ENCODE measurements around the gene FNDC5.

The FNDC5 gene

DNA sequence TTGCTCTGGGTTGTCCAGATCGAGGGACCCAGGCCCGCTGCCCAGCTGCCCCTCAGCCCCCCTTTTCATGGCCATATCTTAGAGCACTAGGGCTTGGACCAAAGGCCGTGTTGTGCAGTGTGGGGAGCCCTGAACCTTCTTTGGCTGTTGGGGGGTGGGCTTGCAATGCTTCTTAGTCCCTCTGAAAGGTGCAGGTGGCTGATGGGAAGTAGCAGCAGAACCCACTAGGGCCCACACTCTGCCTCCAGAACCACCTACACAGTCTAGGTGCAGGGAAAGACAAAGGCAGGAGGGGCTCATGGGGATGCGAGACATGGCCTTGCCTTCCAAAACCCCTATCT is 13.3 kb upstream of the FNDC5 start:
- peaks cover 3% of the 10 kb centered on the region for H3K4me1 ChIP-seq (ENCODE audit: control insufficient read depth, insufficient read depth, low read length, poor library complexity, severe bottlenecking)
- no peak for DNase-seq
- no peaks in the 10 kb centered on the region for H3K36me3 ChIP-seq (ENCODE audit: control insufficient read depth, insufficient read depth, low read length)
- peaks cover 22% of the 10 kb centered on the region for H3K27me3 ChIP-seq (replicated peaks; ENCODE audit: control insufficient read depth, insufficient read depth, low read length, poor library complexity, severe bottlenecking)
- no peaks in the 10 kb centered on the region for H3K9me3 ChIP-seq (ENCODE audit: control insufficient read depth, low read length)
- no peak overlapping the region for H3K4me3 ChIP-seq (ENCODE audit: insufficient read depth, low read depth, low read length, poor library complexity, severe bottlenecking)
- no peak overlapping the region for H3K27ac ChIP-seq (ENCODE audit: insufficient read depth, low read length, poor library complexity, severe bottlenecking)

DNA sequence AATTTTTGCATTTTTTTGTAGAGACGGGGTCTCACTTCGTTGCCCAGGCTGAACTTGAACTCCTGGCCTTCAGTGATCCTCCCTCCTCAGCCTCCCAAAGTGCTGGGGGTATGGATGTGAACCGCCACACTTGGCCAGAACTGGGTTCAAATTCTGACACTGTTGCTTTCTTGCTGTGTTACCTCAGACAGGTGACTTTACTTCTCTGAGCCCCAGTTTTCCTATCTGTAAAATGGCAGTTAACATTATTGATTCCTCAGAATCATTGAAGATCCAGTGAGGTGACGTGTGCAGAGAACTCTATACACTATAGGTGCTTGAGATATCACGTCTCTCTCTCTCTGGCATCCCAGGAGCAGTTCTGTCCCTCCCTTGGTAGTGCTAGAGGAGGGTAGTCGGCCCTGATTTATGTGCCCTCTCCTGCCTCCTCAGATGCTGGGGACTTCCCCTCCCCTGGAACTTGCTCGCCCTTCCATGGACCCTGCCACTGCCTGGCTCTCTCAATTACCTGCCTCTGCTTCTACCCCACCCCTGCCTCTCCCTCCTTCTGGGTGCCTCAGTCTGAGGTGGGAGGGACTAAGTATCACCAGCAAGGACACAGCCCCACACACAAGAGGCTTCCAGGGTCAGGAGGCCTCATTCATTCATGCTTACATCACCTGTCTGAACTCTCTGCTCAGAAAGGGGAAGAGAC is 12.8 kb upstream of the FNDC5 start:
- H3K27me3 ChIP-seq (replicated peaks; ENCODE audit: control insufficient read depth, insufficient read depth, low read length, poor library complexity, severe bottlenecking): peaks cover 20% of the 10 kb centered on the region
- no peak for DNase-seq

DNA sequence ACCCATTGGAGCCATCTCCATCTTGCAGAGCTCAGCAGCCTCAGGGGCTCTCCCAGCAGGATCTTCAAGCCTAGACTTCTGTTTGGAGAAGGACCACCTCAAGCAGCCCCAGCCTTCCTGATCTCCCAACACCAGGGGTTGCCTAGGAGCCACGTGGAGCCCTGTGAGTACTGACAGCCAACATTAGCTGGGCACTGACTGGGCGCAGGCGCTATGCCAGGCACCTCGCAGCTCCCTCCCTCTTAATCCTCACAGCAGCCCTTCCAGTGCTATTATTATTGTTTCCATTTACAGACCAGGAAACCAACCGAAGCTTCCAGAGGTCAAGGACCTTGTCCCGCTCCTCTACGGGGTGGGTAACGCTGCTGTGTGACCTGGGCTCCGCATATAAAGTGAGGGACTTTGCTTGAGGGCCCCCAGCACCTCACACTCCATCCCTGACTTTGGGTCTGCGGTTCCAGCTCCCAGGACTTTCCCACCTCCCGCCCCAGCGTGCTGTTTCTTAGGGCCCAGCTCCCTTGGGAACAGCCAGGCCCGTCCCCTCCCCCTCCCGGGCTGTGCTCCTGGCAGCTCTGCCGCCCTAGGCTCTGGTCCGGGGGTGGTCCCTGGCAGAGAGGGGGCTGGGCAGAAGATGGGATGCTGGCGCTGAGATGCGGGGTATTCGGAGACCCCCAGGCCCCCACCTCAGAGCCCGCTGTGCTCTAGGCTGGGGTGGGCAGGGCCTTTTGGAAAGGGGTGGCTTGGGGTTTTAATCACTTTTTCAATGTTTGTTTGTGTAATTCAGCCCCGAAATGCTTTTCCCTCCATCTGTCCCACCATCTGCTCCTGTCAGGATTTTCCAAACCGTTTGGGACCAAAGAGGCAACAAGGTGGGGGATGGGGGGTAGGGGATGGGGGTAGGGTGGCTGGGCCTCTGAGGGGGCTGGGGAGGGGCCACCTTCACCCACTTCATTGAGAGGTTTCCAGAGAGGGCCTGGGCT is 11.4 kb upstream of the FNDC5 start:
- DNase-seq: no peak
- Histone ChIP-seq H3K27ac (ENCODE audit: insufficient read depth, low read length, poor library complexity, severe bottlenecking) (no peak overlapping the region), H3K27me3 (replicated peaks; ENCODE audit: control insufficient read depth, insufficient read depth, low read length, poor library complexity, severe bottlenecking) (peaks cover 12% of the 10 kb centered on the region), H3K4me3 (ENCODE audit: insufficient read depth, low read depth, low read length, poor library complexity, severe bottlenecking) (no peak overlapping the region), H3K9me3 (ENCODE audit: control insufficient read depth, low read length) (no peaks in the 10 kb centered on the region), H3K4me1 (ENCODE audit: control insufficient read depth, insufficient read depth, low read length, poor library complexity, severe bottlenecking) (peaks cover 3% of the 10 kb centered on the region), H3K36me3 (ENCODE audit: control insufficient read depth, insufficient read depth, low read length) (no peaks in the 10 kb centered on the region)

More for the DNA sequence above, 12.8 kb upstream of the FNDC5 start:
- no peaks in the 10 kb centered on the region for H3K9me3 ChIP-seq (ENCODE audit: control insufficient read depth, low read length)
- H3K4me3 ChIP-seq (ENCODE audit: insufficient read depth, low read depth, low read length, poor library complexity, severe bottlenecking): no peak overlapping the region
- H3K27ac ChIP-seq (ENCODE audit: insufficient read depth, low read length, poor library complexity, severe bottlenecking): no peak overlapping the region
- no peaks in the 10 kb centered on the region for H3K36me3 ChIP-seq (ENCODE audit: control insufficient read depth, insufficient read depth, low read length)
- peaks cover 3% of the 10 kb centered on the region for H3K4me1 ChIP-seq (ENCODE audit: control insufficient read depth, insufficient read depth, low read length, poor library complexity, severe bottlenecking)

DNA sequence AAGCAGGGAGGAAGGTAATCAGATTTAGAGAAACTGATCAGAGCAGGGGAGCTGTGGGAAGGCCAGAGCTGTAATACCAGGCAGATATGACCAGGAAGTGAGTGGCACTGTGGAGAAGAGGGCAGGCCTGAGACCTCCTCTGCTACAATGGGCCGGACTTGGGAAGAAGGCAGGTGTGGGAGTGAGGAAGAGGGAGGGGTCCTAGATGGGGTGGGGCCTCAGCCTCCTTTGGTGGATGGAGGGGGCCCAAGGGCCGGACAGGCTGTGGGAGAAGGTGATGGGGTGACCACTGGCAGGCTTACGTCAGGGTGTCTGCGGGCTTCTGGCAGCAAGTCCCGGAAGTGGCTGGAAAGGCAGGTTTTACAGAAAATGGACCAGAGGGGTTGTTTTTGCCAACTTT is 10.6 kb upstream of the FNDC5 start:
- Histone ChIP-seq H3K27me3 (replicated peaks; ENCODE audit: control insufficient read depth, insufficient read depth, low read length, poor library complexity, severe bottlenecking) (peaks cover 8% of the 10 kb centered on the region), H3K9me3 (ENCODE audit: control insufficient read depth, low read length) (no peaks in the 10 kb centered on the region), H3K4me1 (ENCODE audit: control insufficient read depth, insufficient read depth, low read length, poor library complexity, severe bottlenecking) (no peaks in the 10 kb centered on the region), H3K27ac (ENCODE audit: insufficient read depth, low read length, poor library complexity, severe bottlenecking) (no peak overlapping the region), H3K4me3 (ENCODE audit: insufficient read depth, low read depth, low read length, poor library complexity, severe bottlenecking) (no peak overlapping the region), H3K36me3 (ENCODE audit: control insufficient read depth, insufficient read depth, low read length) (no peaks in the 10 kb centered on the region)
- no peak for DNase-seq

DNA sequence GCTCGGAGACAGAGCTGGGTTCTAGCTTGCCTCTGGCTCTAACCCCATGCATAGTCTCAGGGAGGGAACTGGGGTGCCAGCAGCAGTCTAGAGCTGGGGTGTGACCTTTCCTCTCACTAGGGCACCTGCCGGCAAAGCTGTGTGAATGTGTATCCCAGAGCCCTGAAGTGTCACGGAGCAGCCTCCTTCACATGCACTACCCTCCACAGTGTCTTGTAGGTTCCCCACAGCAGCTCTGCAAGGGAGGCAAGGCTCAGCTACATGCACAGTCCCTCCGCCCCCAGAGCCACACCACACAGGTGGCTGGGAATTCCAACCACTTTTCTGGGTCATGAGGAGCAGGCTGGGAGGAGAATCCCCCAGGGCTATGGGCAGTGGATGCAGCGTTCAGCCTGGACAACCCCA is 7.9 kb upstream of the FNDC5 start:
- Histone ChIP-seq H3K27me3 (replicated peaks; ENCODE audit: control insufficient read depth, insufficient read depth, low read length, poor library complexity, severe bottlenecking) (no peaks in the 10 kb centered on the region), H3K36me3 (ENCODE audit: control insufficient read depth, insufficient read depth, low read length) (no peaks in the 10 kb centered on the region), H3K27ac (ENCODE audit: insufficient read depth, low read length, poor library complexity, severe bottlenecking) (no peak overlapping the region), H3K4me3 (ENCODE audit: insufficient read depth, low read depth, low read length, poor library complexity, severe bottlenecking) (no peak overlapping the region), H3K9me3 (ENCODE audit: control insufficient read depth, low read length) (no peaks in the 10 kb centered on the region), H3K4me1 (ENCODE audit: control insufficient read depth, insufficient read depth, low read length, poor library complexity, severe bottlenecking) (no peaks in the 10 kb centered on the region)
- no peak for DNase-seq

DNA sequence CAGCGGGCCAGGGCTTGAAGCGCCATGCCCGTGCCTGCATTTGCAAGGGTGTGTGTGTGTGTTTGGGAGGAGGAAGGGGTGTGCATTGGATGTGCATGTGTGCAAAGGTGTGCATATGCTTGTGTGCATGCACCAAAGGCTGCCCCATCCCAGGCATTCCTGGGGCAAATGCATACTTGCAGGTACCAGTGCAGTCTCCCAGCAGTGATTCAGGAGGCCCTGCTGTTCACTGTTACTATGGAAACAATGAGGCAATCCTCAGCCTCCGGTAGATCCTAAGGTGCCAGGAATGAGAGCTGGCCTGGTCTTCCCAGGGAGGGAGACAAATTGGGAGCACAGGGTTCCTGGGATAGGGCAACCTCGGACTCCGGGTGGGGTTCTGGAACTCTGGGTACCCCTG is 7.5 kb upstream of the FNDC5 start:
- Histone ChIP-seq H3K27me3 (replicated peaks; ENCODE audit: control insufficient read depth, insufficient read depth, low read length, poor library complexity, severe bottlenecking) (no peaks in the 10 kb centered on the region), H3K9me3 (ENCODE audit: control insufficient read depth, low read length) (no peaks in the 10 kb centered on the region), H3K27ac (ENCODE audit: insufficient read depth, low read length, poor library complexity, severe bottlenecking) (no peak overlapping the region), H3K36me3 (ENCODE audit: control insufficient read depth, insufficient read depth, low read length) (no peaks in the 10 kb centered on the region), H3K4me3 (ENCODE audit: insufficient read depth, low read depth, low read length, poor library complexity, severe bottlenecking) (no peak overlapping the region), H3K4me1 (ENCODE audit: control insufficient read depth, insufficient read depth, low read length, poor library complexity, severe bottlenecking) (no peaks in the 10 kb centered on the region)
- no peak for DNase-seq

DNA sequence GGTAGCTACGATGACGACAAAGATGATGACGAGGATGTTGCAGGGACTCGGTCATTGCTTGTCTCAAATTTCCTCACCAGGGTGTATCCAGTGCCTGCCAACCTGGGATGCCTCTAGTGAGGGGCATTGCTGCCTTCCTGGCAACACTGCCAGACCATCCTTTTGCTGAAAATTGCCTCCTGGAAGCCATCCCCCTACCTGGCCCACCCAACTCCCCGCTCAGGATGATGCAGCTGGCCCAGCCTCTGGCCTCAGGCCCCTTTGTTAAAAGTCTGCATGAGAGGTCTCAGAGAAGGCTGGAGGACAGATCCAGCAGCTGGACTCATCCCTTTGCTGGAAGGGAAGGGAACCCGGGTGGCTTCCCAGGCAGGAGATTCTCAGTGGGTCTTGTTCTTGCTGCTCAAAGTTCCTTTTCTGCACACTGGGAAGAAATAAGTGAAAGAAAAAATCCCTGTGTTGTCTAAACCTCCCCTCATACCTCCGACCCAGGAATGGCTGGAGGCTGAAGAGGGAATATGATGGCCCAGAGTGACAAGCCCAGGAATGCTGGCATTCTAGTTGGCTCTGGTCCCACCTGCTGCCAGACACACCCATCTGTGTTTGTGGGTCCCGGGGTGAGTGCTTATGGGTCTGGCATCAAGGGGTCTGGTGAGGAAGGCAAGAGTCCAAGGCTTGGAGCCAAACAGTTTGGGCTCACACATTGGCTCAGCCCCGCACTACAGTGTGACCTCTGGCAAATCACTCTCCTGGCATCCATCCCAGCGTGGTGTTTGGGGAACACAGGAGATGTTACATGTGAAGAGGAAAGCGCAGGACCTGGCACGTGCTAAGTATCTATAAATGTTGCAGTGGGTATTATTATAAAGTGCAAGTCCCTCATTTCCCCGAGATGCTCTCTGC is 6.7 kb upstream of the FNDC5 start:
- H3K27me3 ChIP-seq (replicated peaks; ENCODE audit: control insufficient read depth, insufficient read depth, low read length, poor library complexity, severe bottlenecking): no peaks in the 10 kb centered on the region
- peaks cover 3% of the 10 kb centered on the region for H3K4me1 ChIP-seq (ENCODE audit: control insufficient read depth, insufficient read depth, low read length, poor library complexity, severe bottlenecking)
- DNase-seq: no peak

DNA sequence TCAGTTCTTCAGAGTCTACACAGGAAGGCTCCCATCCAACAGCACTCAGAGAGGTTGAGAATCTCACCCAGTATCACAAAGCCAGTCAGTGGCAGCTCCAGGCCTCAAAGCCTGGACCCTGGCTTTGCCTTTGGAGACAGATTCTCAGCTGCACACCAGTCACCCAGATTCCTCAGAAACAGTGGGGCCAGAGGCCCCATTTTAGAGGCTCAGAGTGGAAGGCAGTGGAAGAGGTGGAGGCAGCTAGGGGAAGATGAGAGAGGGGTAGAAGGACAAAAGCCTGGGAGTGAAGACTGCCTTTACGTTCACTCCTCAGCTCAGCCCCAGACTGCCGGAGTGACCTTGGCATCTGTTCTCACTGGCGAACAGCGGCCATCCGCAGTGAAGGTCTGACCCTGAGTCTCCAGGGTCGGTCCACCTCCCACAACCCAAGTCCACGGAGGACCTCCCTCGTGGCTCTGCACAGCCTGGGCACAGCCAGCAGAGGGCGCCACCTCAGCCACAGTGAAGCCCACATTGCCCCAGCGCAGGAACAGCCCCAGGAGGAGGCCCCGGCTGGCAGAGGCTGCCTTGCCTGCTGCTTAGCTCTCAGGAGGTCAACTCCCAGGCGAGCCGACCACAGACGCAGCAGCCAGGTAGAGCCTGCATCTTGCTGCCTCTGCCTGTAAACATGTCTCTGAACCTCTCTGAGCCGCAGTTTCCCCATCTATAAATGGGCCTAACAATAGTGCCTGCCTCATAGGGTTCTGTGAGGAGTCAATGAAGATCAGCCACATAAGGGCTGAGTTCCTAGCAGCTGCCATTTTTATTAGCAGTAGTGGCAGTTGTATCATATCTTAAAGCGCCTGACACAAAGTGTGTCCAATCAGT is 5.9 kb upstream of the FNDC5 start:
- peaks cover 7% of the 10 kb centered on the region for H3K27me3 ChIP-seq (replicated peaks; ENCODE audit: control insufficient read depth, insufficient read depth, low read length, poor library complexity, severe bottlenecking)
- peak; percentile 14 to 36 (median 27) for DNase-seq
- H3K4me3 ChIP-seq (ENCODE audit: insufficient read depth, low read depth, low read length, poor library complexity, severe bottlenecking): no peak overlapping the region
- no peaks in the 10 kb centered on the region for H3K9me3 ChIP-seq (ENCODE audit: control insufficient read depth, low read length)
- no peaks in the 10 kb centered on the region for H3K36me3 ChIP-seq (ENCODE audit: control insufficient read depth, insufficient read depth, low read length)
- peaks cover 4% of the 10 kb centered on the region for H3K4me1 ChIP-seq (ENCODE audit: control insufficient read depth, insufficient read depth, low read length, poor library complexity, severe bottlenecking)
- H3K27ac ChIP-seq (ENCODE audit: insufficient read depth, low read length, poor library complexity, severe bottlenecking): no peak overlapping the region

More for the DNA sequence above, 6.7 kb upstream of the FNDC5 start:
- H3K36me3 ChIP-seq (ENCODE audit: control insufficient read depth, insufficient read depth, low read length): no peaks in the 10 kb centered on the region
- no peak overlapping the region for H3K4me3 ChIP-seq (ENCODE audit: insufficient read depth, low read depth, low read length, poor library complexity, severe bottlenecking)
- no peaks in the 10 kb centered on the region for H3K9me3 ChIP-seq (ENCODE audit: control insufficient read depth, low read length)
- no peak overlapping the region for H3K27ac ChIP-seq (ENCODE audit: insufficient read depth, low read length, poor library complexity, severe bottlenecking)
